Mucosa of descending colon (tissue), 3 donors: ENCODE data around the gene FBN1. TPM values are rescaled to one million over a fixed set of nuclear protein-coding genes. Genes with fewer than 3 reads are reported as not detected.

Experiments used
- ATAC-seq: fragments of 200-7000 bp; cut with Tn5 transposase; one replicate; pipeline ENCODE4 v1.9.1; 2020; ENCODE audit warnings: mild to moderate bottlenecking, moderate library complexity
- DNase-seq, 3 donors: peaks; one replicate each; pipeline ENCODE4 v3.0.0-alpha.2; 2020
- H3K36me3 ChIP-seq: fragments of 200-600 bp; one replicate; pipeline ENCODE4 v1.8.0; 2021; ENCODE audit warnings: low read depth, mild to moderate bottlenecking
- H3K4me1 ChIP-seq: fragments of 200-600 bp; one replicate; pipeline ENCODE4 v1.8.0; 2021; ENCODE audit warnings: low read depth, mild to moderate bottlenecking
- H3K4me3 ChIP-seq: fragments of 200-600 bp; one replicate; pipeline ENCODE4 v1.8.0; 2021; ENCODE audit warnings: mild to moderate bottlenecking
- H3K9me3 ChIP-seq: fragments of 200-600 bp; one replicate; pipeline ENCODE4 v1.8.0; 2021; ENCODE audit warnings: mild to moderate bottlenecking
- CTCF ChIP-seq: fragments of 200-600 bp; IDR thresholded peaks from one replicate; pipeline ENCODE4 v1.8.0; 2022; ENCODE audit warnings: antibody characterized with exemption, mild to moderate bottlenecking
- intact Hi-C, 2 donors: fragments of 100-400 bp; cut with DNase I in 1 of 2; cut with micrococcal nuclease in 1 of 2; formaldehyde crosslinking; loops; one replicate each; pipeline versions ENCODE4 v1.11.0 to v1.11.1; 2022; cut with DNase I, micrococcal nuclease
- total RNA-seq, 3 donors: library from RNA; stranded (reverse); fragmentation: NEBNext Ultra II Directional in 2 of 3; extraction: Animal tissue kit (Norgen Biotek cat#: 25700) in 2 of 3; gene quantifications; one replicate each; pipeline versions ENCODE4 v1.2.1 to v1.2.4, GENCODE V29; 2021 to 2023
- donor health status: DM: no; HTN: no; CAD: no; lungs with moderate emphysema.
- donor health status: DM: no; HTN: no; CAD: no.
- donor health status: DM: no; HTN: yes; CAD: no.

FBN1 gene
- total RNA-seq, 3 donors from 2014 or later, result 9.3 to 47.9 (median 35.9) TPM

GRCh38 chr15:48630245-48630644 is 15.3 kb downstream of the FBN1 start:
- Histone ChIP-seq H3K4me1 (no peaks in the 10 kb centered on the region), H3K9me3 (no peaks in the 10 kb centered on the region), H3K36me3 (no peaks in the 10 kb centered on the region), H3K4me3 (no peak overlapping the region)
- ATAC-seq, result no peak
- intact Hi-C loops, result no loop called here
- no peak for TF ChIP-seq CTCF
- DNase-seq, result no peak

- ATAC-seq (no peak), DNase-seq (no peak)
- no peak overlapping the region for H3K4me3 ChIP-seq
- no peak for TF ChIP-seq CTCF
- H3K4me1 ChIP-seq, result no peaks in the 10 kb centered on the region
- H3K9me3 ChIP-seq, result no peaks in the 10 kb centered on the region
- no peaks in the 10 kb centered on the region for H3K36me3 ChIP-seq
- intact Hi-C loops, result no loop called here
These were observed 16.7 kb downstream of the FBN1 start for GRCh38 chr15:48628832-48629231.

GRCh38 chr15:48627260-48627940 is 18.1 kb downstream of the FBN1 start:
- DNase-seq (no peak), ATAC-seq (no peak)
- H3K9me3 ChIP-seq, result no peaks in the 10 kb centered on the region
- no peak for TF ChIP-seq CTCF
- no peaks in the 10 kb centered on the region for H3K36me3 ChIP-seq
- H3K4me3 ChIP-seq, result no peak overlapping the region
- intact Hi-C loops, result no loop called here
- no peaks in the 10 kb centered on the region for H3K4me1 ChIP-seq

GRCh38 chr15:48625126-48625525 is 20.4 kb downstream of the FBN1 start:
- Histone ChIP-seq H3K4me1 (no peaks in the 10 kb centered on the region), H3K9me3 (no peaks in the 10 kb centered on the region), H3K36me3 (no peaks in the 10 kb centered on the region), H3K4me3 (no peak overlapping the region)
- intact Hi-C loops, result no loop called here
- ATAC-seq, result no peak
- DNase-seq, result no peak
- no peak for TF ChIP-seq CTCF

- intact Hi-C loops, result no loop called here
- ATAC-seq (no peak), DNase-seq (no peak)
- H3K9me3 ChIP-seq, result no peaks in the 10 kb centered on the region
- H3K36me3 ChIP-seq, result no peaks in the 10 kb centered on the region
- H3K4me3 ChIP-seq, result no peak overlapping the region
- no peak for TF ChIP-seq CTCF
- H3K4me1 ChIP-seq, result no peaks in the 10 kb centered on the region
These were observed 20.8 kb downstream of the FBN1 start for GRCh38 chr15:48624700-48625099.

GRCh38 chr15:48623456-48623855 is 22.1 kb downstream of the FBN1 start:
- H3K36me3 ChIP-seq, result no peaks in the 10 kb centered on the region
- TF ChIP-seq CTCF, result no peak
- intact Hi-C loops, result no loop called here
- H3K9me3 ChIP-seq, result no peaks in the 10 kb centered on the region
- no peaks in the 10 kb centered on the region for H3K4me1 ChIP-seq
- H3K4me3 ChIP-seq, result no peak overlapping the region
- no peak for ATAC-seq
- no peak for DNase-seq
